ENCODE results near the gene CACNA1I.
"Not testable (repeated sequence)": the region's sequence is repeated elsewhere in the genome, so short reads cannot be mapped to it uniquely, and the experiment has no call there.

CACNA1I gene

GRCh38 chr22:39731481-39731880, 160.9 kb downstream of the CACNA1I start:
- TF ChIP-seq, protein P1, sequence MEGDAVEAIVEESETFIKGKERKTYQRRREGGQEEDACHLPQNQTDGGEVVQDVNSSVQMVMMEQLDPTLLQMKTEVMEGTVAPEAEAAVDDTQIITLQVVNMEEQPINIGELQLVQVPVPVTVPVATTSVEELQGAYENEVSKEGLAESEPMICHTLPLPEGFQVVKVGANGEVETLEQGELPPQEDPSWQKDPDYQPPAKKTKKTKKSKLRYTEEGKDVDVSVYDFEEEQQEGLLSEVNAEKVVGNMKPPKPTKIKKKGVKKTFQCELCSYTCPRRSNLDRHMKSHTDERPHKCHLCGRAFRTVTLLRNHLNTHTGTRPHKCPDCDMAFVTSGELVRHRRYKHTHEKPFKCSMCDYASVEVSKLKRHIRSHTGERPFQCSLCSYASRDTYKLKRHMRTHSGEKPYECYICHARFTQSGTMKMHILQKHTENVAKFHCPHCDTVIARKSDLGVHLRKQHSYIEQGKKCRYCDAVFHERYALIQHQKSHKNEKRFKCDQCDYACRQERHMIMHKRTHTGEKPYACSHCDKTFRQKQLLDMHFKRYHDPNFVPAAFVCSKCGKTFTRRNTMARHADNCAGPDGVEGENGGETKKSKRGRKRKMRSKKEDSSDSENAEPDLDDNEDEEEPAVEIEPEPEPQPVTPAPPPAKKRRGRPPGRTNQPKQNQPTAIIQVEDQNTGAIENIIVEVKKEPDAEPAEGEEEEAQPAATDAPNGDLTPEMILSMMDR (conservative IDR thresholded peaks at IDR 0.05; ENCODE audit: low read depth, low read length) = no peak
- no peak overlapping the region for H3K4me3 ChIP-seq (ENCODE audit: low read length)
- no peak for DNase-seq (ENCODE audit: low read depth)

GRCh38 chr22:39731881-39732555, 161.5 kb downstream of the CACNA1I start:
- TF ChIP-seq, protein P1 (conservative IDR thresholded peaks at IDR 0.05; ENCODE audit: low read depth, low read length) = no peak
- no peak for DNase-seq (ENCODE audit: low read depth)

GRCh38 chr22:39732625-39733024, 162.1 kb downstream of the CACNA1I start:
- H3K4me3 ChIP-seq (ENCODE audit: low read length) = no peak overlapping the region
- TF ChIP-seq, protein P1 (conservative IDR thresholded peaks at IDR 0.05; ENCODE audit: low read depth, low read length) = no peak
- DNase-seq (ENCODE audit: low read depth) = no peak

More at GRCh38 chr22:39731881-39732555, 161.5 kb downstream of the CACNA1I start:
- no peak overlapping the region for H3K4me3 ChIP-seq (ENCODE audit: low read length)

DNA sequence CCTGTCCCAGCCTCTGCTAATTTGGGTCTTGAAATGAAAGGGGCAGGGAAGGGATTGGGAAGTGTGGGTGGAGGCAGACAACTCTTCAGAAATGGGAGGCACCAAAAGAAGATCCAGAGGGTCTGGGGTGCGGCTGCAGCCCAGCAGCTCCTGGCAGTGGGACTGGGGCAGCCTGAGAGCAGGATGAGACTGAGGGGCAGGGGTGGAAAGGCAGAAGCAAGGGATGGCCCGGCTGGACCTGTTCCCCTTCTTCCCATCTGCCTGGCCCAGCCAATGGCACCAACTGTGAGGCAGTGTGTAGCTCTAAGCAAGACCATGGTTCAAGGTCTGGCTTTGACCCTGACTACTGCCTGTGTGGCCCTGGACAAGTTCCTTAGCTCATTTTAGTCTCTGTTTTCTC, 162.6 kb downstream of the CACNA1I start:
- DNase-seq (ENCODE audit: low read depth) = no peak
- no peak overlapping the region for H3K4me3 ChIP-seq (ENCODE audit: low read length)
- TF ChIP-seq, protein P1 (conservative IDR thresholded peaks at IDR 0.05; ENCODE audit: low read depth, low read length) = no peak

GRCh38 chr22:39734046-39734445, 163.5 kb downstream of the CACNA1I start:
- H3K4me3 ChIP-seq (ENCODE audit: low read length); DNase-seq (ENCODE audit: low read depth): not testable (repeated sequence)

DNA sequence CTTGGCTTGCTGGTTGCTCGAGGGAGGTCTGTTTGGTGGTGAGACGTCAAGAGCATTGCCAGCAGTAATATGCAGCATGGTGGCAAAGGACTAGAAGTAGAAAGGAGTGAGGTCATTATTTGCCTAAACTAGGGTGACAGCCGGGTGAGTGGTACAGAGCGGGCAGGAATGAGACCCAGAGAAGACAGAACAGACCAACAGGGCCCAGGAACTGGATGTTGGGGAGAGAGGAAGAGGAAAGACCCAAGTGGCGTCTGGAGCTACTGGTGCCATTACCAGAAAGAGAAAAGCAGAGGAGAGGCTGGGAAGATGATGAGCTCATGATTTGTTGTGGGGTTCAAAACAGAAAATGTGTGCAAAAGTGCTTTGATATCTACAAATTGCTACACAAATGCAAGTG, 164.3 kb downstream of the CACNA1I start:
- TF ChIP-seq, protein P1 (conservative IDR thresholded peaks at IDR 0.05; ENCODE audit: low read depth, low read length) = no peak
- DNase-seq (ENCODE audit: low read depth) = no peak
- H3K4me3 ChIP-seq (ENCODE audit: low read length) = no peak overlapping the region

GRCh38 chr22:39735776-39736175, 165.2 kb downstream of the CACNA1I start:
- no peak overlapping the region for H3K4me3 ChIP-seq (ENCODE audit: low read length)
- DNase-seq (ENCODE audit: low read depth) = no peak
- TF ChIP-seq, protein P1 (conservative IDR thresholded peaks at IDR 0.05; ENCODE audit: low read depth, low read length) = no peak

Measured in retinal pigment epithelial cell (primary cell).